Measurements from ENCODE around the gene VPS35.

VPS35 gene

DNA sequence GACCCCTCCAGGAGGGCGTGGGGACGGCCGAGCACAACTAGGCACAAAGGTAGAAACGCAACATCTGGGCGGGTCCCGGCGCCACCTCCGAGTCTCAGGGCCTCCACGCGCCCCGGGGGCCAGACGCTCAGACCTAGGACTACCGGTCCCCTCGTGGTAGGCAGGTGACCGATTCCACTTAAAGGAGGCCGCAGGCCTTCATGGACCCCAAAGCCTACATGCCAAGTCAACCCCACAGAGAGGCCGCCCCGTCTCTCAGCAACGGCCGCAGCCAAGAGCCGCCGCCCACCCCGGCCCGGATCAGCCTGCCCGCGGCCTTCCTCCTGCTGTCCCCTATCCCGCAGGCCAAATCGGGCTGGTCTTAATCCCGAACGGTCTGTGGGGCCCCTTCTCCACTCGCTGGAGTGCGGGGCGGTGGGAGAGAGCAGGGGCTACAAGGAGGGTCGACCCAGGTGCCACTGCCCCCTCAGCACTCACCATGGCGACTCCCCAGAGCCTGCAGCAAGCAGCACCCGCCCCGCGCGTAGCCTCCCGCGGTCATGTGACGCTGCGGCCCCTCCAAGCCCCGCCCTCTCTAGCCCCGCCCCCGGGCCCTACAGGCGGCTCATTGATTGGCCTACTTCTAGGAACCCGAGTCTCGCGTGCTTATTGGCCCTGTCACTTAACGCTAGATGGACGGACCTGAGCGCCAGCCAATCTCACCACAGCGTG, at the start of gene VPS35:
VPS35 (minus strand) TSS at position 525 of the 711 bp plus-strand sequence; CDS start at position 480, 45 bp downstream.
- TF ChIP-seq CTCF (IDR thresholded peaks at IDR 0.05; ENCODE audit: unreplicated experiment in 3 of 3), result peak in 2 of 3 experiments; percentile 24 to 47
- no peak within 1 kb of the TSS for H3K27ac Mint-ChIP-seq
- peaks cover 47% of the 10 kb centered on the region for H3K4me1 Mint-ChIP-seq
- no peaks in the 10 kb centered on the region for H3K9me3 Mint-ChIP-seq
- no peak within 1 kb of the TSS for H3K4me3 Mint-ChIP-seq
- no peaks in the 10 kb centered on the region for H3K27me3 Mint-ChIP-seq (ENCODE audit: low read depth)
- peaks cover 11% of the 10 kb centered on the region for H3K36me3 Mint-ChIP-seq (ENCODE audit: low read depth)

- H3K27me3 Mint-ChIP-seq (ENCODE audit: low read depth), result peaks cover 6% of the 10 kb centered on the region
- TF ChIP-seq CTCF (IDR thresholded peaks at IDR 0.05; ENCODE audit: unreplicated experiment in 3 of 3), result no peak
- H3K9me3 Mint-ChIP-seq, result no peaks in the 10 kb centered on the region
- no peak overlapping the region for H3K27ac Mint-ChIP-seq
- no peaks in the 10 kb centered on the region for H3K36me3 Mint-ChIP-seq (ENCODE audit: low read depth)
- H3K4me1 Mint-ChIP-seq, result no peaks in the 10 kb centered on the region
- H3K4me3 Mint-ChIP-seq, result no peak overlapping the region
Measured at GRCh38 chr16:46737621-46738214, 48.7 kb upstream of the VPS35 start.

GRCh38 chr16:46736695-46737094, 47.7 kb upstream of the VPS35 start:
- no peaks in the 10 kb centered on the region for H3K4me1 Mint-ChIP-seq
- H3K27ac Mint-ChIP-seq, result no peak overlapping the region
- no peak overlapping the region for H3K4me3 Mint-ChIP-seq
- no peaks in the 10 kb centered on the region for H3K36me3 Mint-ChIP-seq (ENCODE audit: low read depth)
- no peak for TF ChIP-seq CTCF (IDR thresholded peaks at IDR 0.05; ENCODE audit: unreplicated experiment in 3 of 3)
- no peaks in the 10 kb centered on the region for H3K9me3 Mint-ChIP-seq
- H3K27me3 Mint-ChIP-seq (ENCODE audit: low read depth), result peaks cover 6% of the 10 kb centered on the region

- H3K27ac Mint-ChIP-seq, result no peak overlapping the region
- no peaks in the 10 kb centered on the region for H3K4me1 Mint-ChIP-seq
- peaks cover 10% of the 10 kb centered on the region for H3K27me3 Mint-ChIP-seq (ENCODE audit: low read depth)
- H3K9me3 Mint-ChIP-seq, result no peaks in the 10 kb centered on the region
- TF ChIP-seq CTCF (IDR thresholded peaks at IDR 0.05; ENCODE audit: unreplicated experiment in 3 of 3), result no peak
- H3K4me3 Mint-ChIP-seq, result no peak overlapping the region
- H3K36me3 Mint-ChIP-seq (ENCODE audit: low read depth), result no peaks in the 10 kb centered on the region
Measured at GRCh38 chr16:46733319-46733830, 44.4 kb upstream of the VPS35 start.

GRCh38 chr16:46732561-46732960, 43.6 kb upstream of the VPS35 start:
- Mint-ChIP-seq H3K36me3 (ENCODE audit: low read depth) (no peaks in the 10 kb centered on the region), H3K4me3 (no peak overlapping the region), H3K27ac (no peak overlapping the region), H3K27me3 (ENCODE audit: low read depth) (peaks cover 10% of the 10 kb centered on the region), H3K4me1 (no peaks in the 10 kb centered on the region), H3K9me3 (no peaks in the 10 kb centered on the region)
- no peak for TF ChIP-seq CTCF (IDR thresholded peaks at IDR 0.05; ENCODE audit: unreplicated experiment in 3 of 3)
